Left colon (tissue), 2 donors: ENCODE data around the gene HK3. TPM values are rescaled to one million over a fixed set of nuclear protein-coding genes. Genes with fewer than 3 reads are reported as not detected.

ENCODE experiments used
- ATAC-seq: fragments of 200-7000 bp; cut with Tn5 transposase; one replicate; pipeline ENCODE4 v1.9.1; 2020; ENCODE audit warnings: mild to moderate bottlenecking, moderate library complexity
- DNase-seq, 2 donors: peaks; one replicate each; pipeline ENCODE4 v3.0.0-alpha.2; 2020
- intact Hi-C, 2 donors: fragments of 100-400 bp; cut with DNase I in 1 of 2; cut with micrococcal nuclease in 1 of 2; formaldehyde crosslinking; loops; one replicate each; pipeline versions ENCODE4 v1.11.2 to v1.14.0; 2022; cut with DNase I, micrococcal nuclease
- total RNA-seq, 2 donors: library from RNA; stranded (reverse); fragmentation: NEBNext Ultra II Directional; extraction: Animal tissue kit (Norgen Biotek cat#: 25700); gene quantifications; one replicate each; pipeline ENCODE4 v1.2.1, GENCODE V29; 2021
- donor health status: DM: no; HTN: no; CAD: no.
- donor health status: DM: yes; HTN: yes; CAD: no.

Gene HK3
- total RNA-seq, 2 donors from 2014 or later: 1.3 to 4.4 TPM

GRCh38 chr5:176836811-176837706, 62.1 kb downstream of the HK3 start:
- ATAC-seq (no peak), DNase-seq (no peak)
- intact Hi-C loops: no loop called here

- ATAC-seq: no peak
- intact Hi-C loops: no loop called here
- DNase-seq: no peak
These were observed 63.2 kb downstream of the HK3 start for GRCh38 chr5:176835918-176836317.

- intact Hi-C loops: no loop called here
- ATAC-seq (no peak), DNase-seq (no peak)
These were observed 65.9 kb downstream of the HK3 start for GRCh38 chr5:176833286-176833685.

GRCh38 chr5:176832162-176832561, 67.0 kb downstream of the HK3 start:
- no peak for DNase-seq
- no peak for ATAC-seq
- intact Hi-C loops: no loop called here

GRCh38 chr5:176831425-176831824, 67.7 kb downstream of the HK3 start:
- no peak for DNase-seq
- intact Hi-C loops: no loop called here
- no peak for ATAC-seq

GRCh38 chr5:176830995-176831423, 68.1 kb downstream of the HK3 start:
- ATAC-seq (no peak), DNase-seq (no peak)
- intact Hi-C loops: no loop called here

Other genes with a start within 250 kb of the HK3 start
- gene UNC5A, start 88.8 kb downstream of the HK3 start, total RNA-seq: not detected
- gene UIMC1, start 107.4 kb upstream of the HK3 start, total RNA-seq: 10 to 100 TPM; 33.1 to 33.3 TPM
- gene ZNF346, start 123.3 kb upstream of the HK3 start, total RNA-seq: 10 to 100 TPM; 10.9 to 12.6 TPM
- gene FGFR4, start 187.6 kb upstream of the HK3 start, total RNA-seq: 10 to 100 TPM; 43.3 to 56.1 TPM
- 10 to 100 TPM; 55.6 to 65.8 TPM for gene NSD1, start 234.4 kb upstream of the HK3 start, total RNA-seq